Left kidney (tissue), 2 donors: ENCODE measurements around the gene INPP5J. TPM values are rescaled to one million over a fixed set of nuclear protein-coding genes. Genes with fewer than 3 reads are reported as not detected.
"Not testable (repeated sequence)": the region's sequence is repeated elsewhere in the genome, so short reads cannot be mapped to it uniquely, and the experiment has no call there.

ENCODE experiments used
- DNase-seq: peaks from one replicate; pipeline ENCODE4 v3.0.0-alpha.2; 2013
- polyA plus RNA-seq: library from polyadenylated mRNA; unstranded; fragments of 120-200 nt; gene quantifications from one replicate; pipeline ENCODE4 v1.2.1, GENCODE V29; 2013; ENCODE audit not compliant: insufficient read length

The INPP5J gene
- polyA plus RNA-seq, 1 donor = 4.9 TPM

GRCh38 chr22:31102441-31103081 is 20.2 kb upstream of the INPP5J start:
- DNase-seq = no peak

DNA sequence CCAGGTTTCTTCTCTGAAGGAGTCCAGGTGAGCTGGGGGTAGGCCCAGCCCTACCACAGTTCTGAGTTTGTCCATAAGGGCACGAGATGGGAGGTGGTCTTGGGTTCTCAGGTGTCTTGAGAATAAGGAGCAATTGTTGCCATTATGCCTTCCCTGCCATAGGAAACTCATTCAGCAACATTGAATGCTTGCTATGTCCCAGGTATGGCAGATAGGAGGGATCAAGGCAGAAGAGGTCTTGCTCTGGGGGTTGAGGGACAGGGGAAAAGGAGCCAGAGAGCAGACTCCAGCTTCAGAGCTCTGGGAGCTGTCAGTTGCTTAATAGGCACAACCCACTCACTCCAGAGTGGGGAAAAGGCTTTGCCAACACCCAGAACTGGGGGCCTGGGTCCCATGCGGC is 19.7 kb upstream of the INPP5J start:
- DNase-seq = no peak

- no peak for DNase-seq
Measured at GRCh38 chr22:31103899-31104694, 18.7 kb upstream of the INPP5J start.

- no peak for DNase-seq
Measured at GRCh38 chr22:31104869-31105268, 17.9 kb upstream of the INPP5J start.

- DNase-seq = no peak
Measured at GRCh38 chr22:31105282-31105929, 17.4 kb upstream of the INPP5J start.

DNA sequence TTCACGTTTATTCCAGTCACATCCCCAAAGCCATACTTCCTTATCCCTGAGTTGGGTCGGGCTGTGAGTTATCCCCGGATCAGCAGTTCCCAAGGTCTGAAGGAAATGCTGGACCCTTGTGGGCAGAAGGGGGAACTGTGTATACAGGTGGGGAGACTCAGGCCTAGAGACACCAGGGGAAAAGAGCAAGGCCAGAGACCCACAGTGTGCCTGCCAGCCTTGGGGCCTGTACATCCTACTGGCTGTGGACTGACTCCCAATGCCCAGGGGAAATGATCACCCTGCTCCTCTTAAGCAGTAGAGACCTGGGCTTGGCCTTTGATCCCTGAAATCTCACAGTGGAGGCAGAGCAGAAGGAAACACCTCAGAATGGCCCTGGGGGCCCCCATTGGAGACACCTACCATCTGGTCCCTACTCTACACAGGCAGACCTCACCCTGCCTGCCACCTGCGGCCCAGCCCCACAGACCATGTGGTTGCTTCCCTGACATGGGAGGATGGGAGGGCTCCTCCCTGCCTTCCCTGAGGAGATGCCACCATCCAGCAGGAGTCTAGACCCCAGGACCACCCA is 16.7 kb upstream of the INPP5J start:
- no peak for DNase-seq

GRCh38 chr22:31106731-31107177 is 16.0 kb upstream of the INPP5J start:
- no peak for DNase-seq

GRCh38 chr22:31107178-31107893 is 15.4 kb upstream of the INPP5J start, which contains the start of gene SELENOM:
SELENOM (minus strand) TSS chr22:31107568; CDS start chr22:31107505, 63 bp downstream.
- DNase-seq = peak; percentile 94

DNA sequence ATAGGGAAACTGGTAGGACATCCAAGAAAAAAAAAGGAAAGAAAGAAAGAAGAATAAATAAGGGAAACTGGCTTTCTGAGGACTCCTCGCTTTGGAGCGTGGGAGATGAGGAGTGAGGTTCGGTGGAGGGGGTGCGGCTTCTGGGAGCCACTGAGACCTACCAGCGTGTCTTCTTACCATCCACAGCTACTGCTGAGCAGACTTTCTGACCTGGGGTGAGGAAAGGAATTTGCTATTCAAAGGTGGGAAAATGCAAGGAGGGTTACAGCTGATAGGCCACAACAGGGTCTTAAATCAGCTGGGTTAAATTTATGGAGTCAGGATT is 14.9 kb upstream of the INPP5J start:
- no peak for DNase-seq

DNA sequence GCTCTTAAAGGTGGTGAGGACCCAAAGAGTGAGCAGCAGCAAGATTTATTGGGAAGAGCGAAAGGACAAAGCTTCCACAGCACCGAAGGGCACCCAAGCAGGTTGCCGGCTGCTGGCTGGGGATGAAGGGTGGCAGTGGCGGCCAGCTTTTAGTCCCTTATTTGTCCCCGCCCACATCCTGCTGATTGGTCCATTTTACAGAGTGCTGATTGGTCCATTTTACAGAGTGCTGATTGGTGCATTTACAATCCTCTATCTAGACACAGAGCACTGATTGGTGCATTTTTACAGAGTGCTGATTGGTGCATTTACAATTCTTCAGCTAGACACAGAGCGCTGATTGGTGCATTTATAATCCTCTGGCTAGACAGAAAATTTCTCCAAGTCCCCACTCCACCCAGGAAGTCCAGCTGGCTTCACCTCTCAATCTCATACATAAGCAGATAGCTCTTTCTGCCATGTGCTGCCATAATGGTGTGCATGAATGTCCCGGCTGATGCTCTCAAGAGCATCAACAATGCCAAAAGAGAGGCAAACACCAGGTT is 10.1 kb upstream of the INPP5J start:
- not testable (repeated sequence) for DNase-seq

GRCh38 chr22:31118046-31118820 is 4.5 kb upstream of the INPP5J start:
- DNase-seq = no peak

- DNase-seq = no peak
Measured at GRCh38 chr22:31119026-31119717, 3.6 kb upstream of the INPP5J start.

DNA sequence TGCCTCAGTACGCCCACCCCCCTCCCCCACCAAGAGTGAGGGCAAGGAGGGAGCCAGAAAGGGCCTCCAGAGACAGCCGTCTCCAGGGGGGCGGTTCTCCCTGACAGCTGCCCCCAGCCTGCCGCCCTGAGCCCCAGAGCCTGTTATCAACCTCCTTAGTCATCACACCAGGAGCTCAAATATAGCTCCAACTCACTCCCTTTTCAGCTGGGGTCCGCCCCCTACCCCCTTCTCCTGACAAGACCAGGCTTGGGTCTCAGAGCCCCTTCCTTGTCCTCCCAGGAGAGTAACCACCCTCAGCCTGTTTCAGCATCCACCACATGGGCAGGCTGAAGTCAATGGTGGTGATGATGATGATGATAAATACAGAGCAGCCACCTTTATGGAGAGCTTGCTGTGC is 2.5 kb upstream of the INPP5J start:
- DNase-seq = no peak

DNA sequence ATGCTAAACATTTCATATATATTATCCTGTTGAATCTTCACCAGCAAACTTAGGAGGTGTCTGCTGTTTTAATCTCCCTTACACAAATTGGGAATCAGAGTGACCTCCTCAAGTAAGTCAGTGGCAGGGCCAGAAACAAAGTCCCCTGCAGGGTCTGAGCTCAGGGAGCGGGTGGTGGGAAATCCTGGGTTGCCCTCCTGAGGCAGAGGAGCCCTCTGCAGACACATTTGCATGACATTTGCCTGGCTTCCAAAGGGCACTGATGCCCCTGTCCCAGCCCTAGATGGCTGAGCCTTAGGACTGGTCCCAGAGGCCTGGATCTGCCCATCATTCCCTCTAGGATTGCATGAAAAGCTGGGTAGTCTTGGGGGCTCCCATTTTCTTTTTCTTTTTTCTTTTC is 2.1 kb upstream of the INPP5J start:
- no peak for DNase-seq

GRCh38 chr22:31121403-31121802 is 1.4 kb upstream of the INPP5J start:
- DNase-seq = no peak

DNA sequence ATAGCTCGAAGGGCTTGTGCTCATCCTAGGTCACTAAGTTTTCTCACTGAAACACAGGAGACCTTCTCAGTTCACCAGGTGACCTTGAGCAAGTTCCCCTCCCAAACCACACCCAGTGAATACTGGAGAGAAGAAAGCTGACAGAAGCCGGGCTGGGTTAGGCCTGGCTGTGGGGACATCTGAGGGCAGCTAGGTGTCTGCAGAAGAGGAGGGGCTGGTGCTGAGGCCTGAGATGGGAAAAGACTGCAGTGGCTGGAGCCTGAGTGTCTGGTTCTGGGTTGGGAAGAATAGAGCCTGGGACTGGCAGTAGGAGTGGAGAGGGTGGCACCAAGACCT is 602 bp upstream of the INPP5J start:
- DNase-seq = no peak

- no peak for DNase-seq
Measured at GRCh38 chr22:31123292-31123602, 481 bp downstream of the INPP5J start.

DNA sequence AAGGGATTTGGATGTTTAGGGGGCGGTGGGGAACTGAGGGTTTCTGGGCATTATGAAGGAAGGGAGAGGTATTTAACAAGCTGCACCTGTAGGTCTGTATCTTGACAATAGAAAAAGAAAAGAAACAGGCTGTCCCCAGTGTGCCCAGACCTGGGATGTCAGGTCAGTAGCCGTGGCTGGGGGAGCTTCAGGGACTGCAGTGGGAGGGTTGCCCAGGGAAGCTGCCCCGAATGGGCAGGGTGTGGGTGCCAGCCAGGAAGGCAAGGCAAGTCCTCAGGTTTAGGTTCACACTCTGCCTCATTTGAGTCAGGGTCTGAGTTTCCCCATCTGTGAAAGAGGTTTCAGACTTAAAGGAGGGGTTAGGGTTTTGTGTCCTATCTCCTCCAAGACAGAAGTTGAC is 1.5 kb downstream of the INPP5J start:
- DNase-seq = no peak

DNA sequence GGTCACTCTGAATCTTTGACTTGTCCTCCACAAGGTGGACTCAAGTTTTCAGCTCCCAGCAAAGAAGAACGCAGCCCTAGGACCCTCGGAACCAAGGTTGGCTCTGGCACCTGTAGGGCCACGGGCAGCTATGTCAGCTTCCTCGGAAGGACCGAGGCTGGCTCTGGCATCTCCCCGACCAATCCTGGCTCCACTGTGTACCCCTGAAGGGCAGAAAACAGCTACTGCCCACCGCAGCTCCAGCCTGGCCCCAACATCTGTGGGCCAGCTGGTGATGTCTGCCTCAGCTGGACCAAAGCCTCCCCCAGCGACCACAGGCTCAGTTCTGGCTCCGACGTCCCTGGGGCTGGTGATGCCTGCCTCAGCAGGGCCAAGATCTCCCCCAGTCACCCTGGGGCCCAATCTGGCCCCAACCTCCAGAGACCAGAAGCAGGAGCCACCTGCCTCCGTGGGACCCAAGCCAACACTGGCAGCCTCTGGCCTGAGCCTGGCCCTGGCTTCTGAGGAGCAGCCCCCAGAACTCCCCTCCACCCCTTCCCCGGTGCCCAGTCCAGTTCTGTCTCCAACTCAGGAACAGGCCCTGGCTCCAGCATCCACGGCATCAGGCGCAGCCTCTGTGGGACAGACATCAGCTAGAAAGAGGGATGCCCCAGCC is 2.2 kb downstream of the INPP5J start:
- no peak for DNase-seq

GRCh38 chr22:31125521-31126117 is 2.9 kb downstream of the INPP5J start:
- DNase-seq = no peak
